DND-41 (cell line): Measurements from ENCODE around the gene SCN7A.

Source experiments
- ATAC-seq: fragments of 200-7000 bp; cut with Tn5 transposase; 3 replicates; pipeline ENCODE4 v1.9.1; 2021; ENCODE audit warnings: low read depth; ENCODE audit not compliant: insufficient read depth
- DNase-seq: peaks from one replicate; pipeline ENCODE4 v3.0.0-alpha.2; 2020
- H2AFZ ChIP-seq: 2 replicates; pipeline ENCODE4 v1.6.0; 2012; ENCODE audit warnings: low read depth, low read length
- H3K27ac ChIP-seq: 2 replicates; pipeline ENCODE4 v1.5.1; 2012; ENCODE audit warnings: low read length, inconsistent platforms
- H3K27me3 ChIP-seq: fragments of 200-600 bp; sonication (generic); 2 replicates; pipeline ENCODE4 v1.6.0; 2012; ENCODE audit warnings: low read length, mild to moderate bottlenecking, inconsistent platforms; ENCODE audit not compliant: insufficient read depth, poor library complexity
- H3K36me3 ChIP-seq: 2 replicates; pipeline ENCODE4 v1.5.1; 2012; ENCODE audit warnings: low read length, inconsistent platforms; ENCODE audit not compliant: insufficient read depth
- H3K4me1 ChIP-seq: 2 replicates; pipeline ENCODE4 v1.5.1; 2012; ENCODE audit warnings: mild to moderate bottlenecking, low read length; ENCODE audit not compliant: insufficient read depth
- H3K4me2 ChIP-seq: 2 replicates; pipeline ENCODE4 v1.6.0; 2012; ENCODE audit warnings: mild to moderate bottlenecking, moderate library complexity, low read length, inconsistent platforms; ENCODE audit not compliant: insufficient read depth
- H3K4me3 ChIP-seq, 2 experiments: fragments of 200-600 bp in 1 of 2; shearing (Covaris generic) in 1 of 2; 2 replicates each; pipeline ENCODE4 v1.5.1; 2012 to 2016; ENCODE audit warnings: inconsistent platforms in 2 of 2, low read length in 2 of 2, mild to moderate bottlenecking in 2 of 2, low read depth in 1 of 2, moderate library complexity in 1 of 2
- H3K79me2 ChIP-seq: 2 replicates; pipeline ENCODE4 v1.6.0; 2012; ENCODE audit warnings: low read length, inconsistent platforms; ENCODE audit not compliant: insufficient read depth
- H3K9ac ChIP-seq: 2 replicates; pipeline ENCODE4 v1.6.0; 2012; ENCODE audit warnings: low read depth, mild to moderate bottlenecking, inconsistent platforms, low read length, moderate library complexity
- H3K9me3 ChIP-seq: 2 replicates; pipeline ENCODE4 v1.5.1; 2012; ENCODE audit warnings: low read length, moderate library complexity, mild to moderate bottlenecking, inconsistent platforms; ENCODE audit not compliant: insufficient read depth, severe bottlenecking
- H4K20me1 ChIP-seq: 2 replicates; pipeline ENCODE4 v1.6.0; 2012; ENCODE audit warnings: low read length; ENCODE audit not compliant: insufficient read depth
- CTCF ChIP-seq: IDR thresholded peaks from 2 replicates; pipeline ENCODE4 v1.5.1; 2012; ENCODE audit warnings: borderline replicate concordance, low read length, moderate library complexity, mild to moderate bottlenecking; ENCODE audit not compliant: poor library complexity, severe bottlenecking; ENCODE audit errors: extremely low read depth
- EZH2 ChIP-seq: IDR thresholded peaks from 3 replicates; pipeline ENCODE4 v1.6.1; 2012; ENCODE audit warnings: borderline replicate concordance, low read depth, mild to moderate bottlenecking, moderate library complexity, low read length, inconsistent platforms; ENCODE audit not compliant: severe bottlenecking

Gene SCN7A

GRCh38 chr2:166406374-166406773 is 87.7 kb downstream of the SCN7A start:
- ATAC-seq, result no peak

DNA sequence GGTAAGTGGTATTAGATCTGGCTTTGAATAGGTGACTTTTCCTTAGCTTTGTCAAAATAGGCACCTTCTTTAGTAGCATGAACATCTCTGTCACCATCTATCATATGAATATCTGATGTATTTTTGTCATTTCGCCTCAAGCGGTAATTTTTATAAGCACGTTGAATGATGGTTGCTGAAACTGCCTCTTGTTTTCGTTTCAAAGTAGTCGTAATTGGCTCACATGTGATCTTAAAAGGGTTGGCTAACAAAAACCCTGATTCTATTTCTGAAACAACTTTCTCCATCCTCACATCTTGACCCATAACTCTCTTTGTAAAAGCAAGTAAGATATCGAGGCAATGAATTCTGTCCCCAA is 88.5 kb downstream of the SCN7A start:
- H3K4me3 ChIP-seq, result no peak overlapping the region
- ATAC-seq (no peak), DNase-seq (no peak)
- H2AFZ ChIP-seq, result no peak overlapping the region
- H3K9ac ChIP-seq, result no peak overlapping the region
- no peaks in the 10 kb centered on the region for H4K20me1 ChIP-seq
- no peak overlapping the region for H3K4me2 ChIP-seq
- no peaks in the 10 kb centered on the region for H3K79me2 ChIP-seq
- no peaks in the 10 kb centered on the region for H3K4me1 ChIP-seq
- TF ChIP-seq EZH2 (no peak), CTCF (no peak)
- H3K27ac ChIP-seq, result no peak overlapping the region
- no peaks in the 10 kb centered on the region for H3K27me3 ChIP-seq
- no peaks in the 10 kb centered on the region for H3K9me3 ChIP-seq
- no peaks in the 10 kb centered on the region for H3K36me3 ChIP-seq

More at GRCh38 chr2:166406374-166406773, 87.7 kb downstream of the SCN7A start:
- H3K79me2 ChIP-seq, result no peaks in the 10 kb centered on the region
- H3K9me3 ChIP-seq, result no peaks in the 10 kb centered on the region
- H4K20me1 ChIP-seq, result no peaks in the 10 kb centered on the region
- TF ChIP-seq CTCF, result no peak
- no peaks in the 10 kb centered on the region for H3K4me1 ChIP-seq
- H3K27me3 ChIP-seq, result no peaks in the 10 kb centered on the region
- no peak for DNase-seq
- H3K4me2 ChIP-seq, result no peak overlapping the region
- no peak overlapping the region for H3K4me3 ChIP-seq
- H3K9ac ChIP-seq, result no peak overlapping the region
- H3K36me3 ChIP-seq, result no peaks in the 10 kb centered on the region
- H2AFZ ChIP-seq, result no peak overlapping the region
- H3K27ac ChIP-seq, result no peak overlapping the region

DNA sequence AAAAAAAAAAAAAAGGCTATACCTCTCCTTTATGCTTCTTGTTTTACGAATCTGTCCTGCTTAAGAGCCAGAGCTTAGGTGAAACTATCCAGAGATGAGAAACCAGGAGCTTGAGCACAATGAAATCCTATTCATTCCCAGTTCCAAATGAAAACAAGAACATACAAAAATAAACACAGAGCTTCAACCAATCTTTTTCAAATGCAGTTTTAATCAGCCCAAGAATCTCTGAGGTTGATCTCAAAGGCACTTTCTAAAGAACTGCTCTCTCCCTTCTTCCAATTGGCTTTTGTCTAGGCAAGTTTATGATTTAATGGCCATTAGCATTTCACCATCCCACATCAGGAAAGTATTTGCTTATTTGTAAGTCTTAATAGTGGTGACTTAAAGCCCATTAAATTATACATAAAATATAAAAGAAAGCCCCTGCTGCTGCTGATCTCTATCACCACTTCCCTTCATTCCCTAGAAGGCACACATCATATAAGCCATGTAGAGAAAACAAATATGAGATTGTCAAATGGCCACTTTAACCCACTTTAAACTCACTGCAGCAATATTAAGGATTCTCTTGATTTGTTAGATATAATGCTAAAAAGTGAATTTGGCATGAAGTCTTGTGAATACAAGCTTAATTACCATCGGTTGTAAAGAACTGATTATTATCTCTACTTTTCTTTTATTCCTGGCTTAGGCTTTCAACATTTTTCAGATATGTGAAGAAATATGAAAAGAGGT is 89.0 kb downstream of the SCN7A start:
- H3K4me3 ChIP-seq, result no peak overlapping the region
- no peaks in the 10 kb centered on the region for H3K79me2 ChIP-seq
- H3K9ac ChIP-seq, result no peak overlapping the region
- DNase-seq (no peak), ATAC-seq (no peak)
- no peaks in the 10 kb centered on the region for H4K20me1 ChIP-seq
- H3K9me3 ChIP-seq, result no peaks in the 10 kb centered on the region
- H3K4me1 ChIP-seq, result no peaks in the 10 kb centered on the region
- no peak overlapping the region for H2AFZ ChIP-seq
- no peaks in the 10 kb centered on the region for H3K27me3 ChIP-seq
- TF ChIP-seq EZH2, result no peak
- TF ChIP-seq CTCF, result no peak
- no peak overlapping the region for H3K4me2 ChIP-seq
- no peak overlapping the region for H3K27ac ChIP-seq
- H3K36me3 ChIP-seq, result no peaks in the 10 kb centered on the region
